K562 (cell line): ENCODE measurements around the gene SLC26A11. TPM values are rescaled to one million over a fixed set of nuclear protein-coding genes. Genes with fewer than 3 reads are reported as not detected.

ENCODE experiments used
- ATAC-seq: fragments of 200-7000 bp; cut with Tn5 transposase; 3 replicates; pipeline ENCODE4 v1.9.1; 2020; ENCODE audit warnings: moderate library complexity
- BruUV-seq: library from RNA; stranded (reverse); fragments of 400-500 nt; replicated peaks from 2 replicates; lab custom pipeline; 2021; lab: Mats Ljungman, UMichigan
- CTCF ChIA-PET: fragments of 300-600 bp; formaldehyde crosslinking; extraction: SDS; loops from one replicate; lab custom pipeline; 2021; ENCODE audit warnings: low intra/inter-chr PET ratio; lab: Yijun Ruan, JAX
- POLR2A ChIA-PET: fragments of 300-600, 350-650 bp; sonication (Branson Sonifier 250); formaldehyde crosslinking; extraction: SDS; loops from one replicate; lab custom pipeline; 2021; ENCODE audit warnings: antibody characterized with exemption, inconsistent platforms; lab: Yijun Ruan, JAX
- DNase-seq, 4 experiments: peaks; one replicate each; pipeline versions ENCODE4 v3.0.0 to v3.0.0-alpha.2; 2011 to 2018; ENCODE audit warnings: low spot score in 3 of 4, mixed read lengths in 3 of 4; ENCODE audit errors: extremely low read depth in 1 of 4
- FAIRE-seq: peaks from 2 replicates; lab custom pipeline; 2011; peaks lifted over from hg19 to GRCh38; lab: Jason Lieb, UNC
- H2AFZ ChIP-seq: 2 replicates; pipeline ENCODE4 v1.6.0; 2011; ENCODE audit warnings: low read depth, low read length, control low read depth, inconsistent platforms
- H3K27ac ChIP-seq: fragments of 200-600 bp; 3 replicates; pipeline ENCODE4 v1.8.0; 2011; ENCODE audit warnings: low read depth, mild to moderate bottlenecking, control low read depth, inconsistent platforms, low read length, moderate library complexity, mixed read lengths; ENCODE audit errors: extremely low read depth
- H3K27me3 ChIP-seq, 2 experiments: fragments of 300-600 bp in 1 of 2; 2 replicates in 1 of 2; 3 replicates in 1 of 2; pipeline versions ENCODE4 v1.6.0 to v1.8.0; 2011; ENCODE audit warnings: inconsistent platforms in 2 of 2, low read length in 2 of 2, mild to moderate bottlenecking in 1 of 2, mixed read lengths in 1 of 2, moderate library complexity in 1 of 2; ENCODE audit not compliant: control insufficient read depth in 2 of 2, insufficient read depth in 2 of 2
- H3K36me3 ChIP-seq: fragments of 300-600 bp; 3 replicates; pipeline ENCODE4 v1.8.0; 2011; ENCODE audit warnings: mild to moderate bottlenecking, low read length, inconsistent platforms; ENCODE audit not compliant: control insufficient read depth, insufficient read depth
- H3K4me1 ChIP-seq, 2 experiments: fragments of 200-600 bp in 1 of 2; replicated peaks in 1 of 2; 2 replicates in 1 of 2; 3 replicates in 1 of 2; pipeline versions ENCODE4 v1.5.1 to v1.8.0; 2011; ENCODE audit warnings: inconsistent platforms in 2 of 2, low read length in 2 of 2, mild to moderate bottlenecking in 1 of 2, mixed read lengths in 1 of 2, moderate library complexity in 1 of 2; ENCODE audit not compliant: control insufficient read depth in 2 of 2, insufficient read depth in 2 of 2
- H3K4me2 ChIP-seq: 2 replicates; pipeline ENCODE4 v1.6.1; 2011; ENCODE audit warnings: low read length, control low read depth, inconsistent platforms, mixed read lengths; ENCODE audit not compliant: insufficient read depth
- H3K4me3 ChIP-seq: fragments of 200-600 bp; sonication (generic), shearing (Covaris generic); 2 replicates; pipeline ENCODE4 v1.5.1; 2016; ENCODE audit warnings: control low read depth, inconsistent platforms
- H3K79me2 ChIP-seq: fragments of 200-600 bp; 3 replicates; pipeline ENCODE4 v1.8.0; 2011; ENCODE audit warnings: low read length, inconsistent platforms; ENCODE audit not compliant: control insufficient read depth, insufficient read depth
- H3K9ac ChIP-seq, 2 experiments: 2 replicates each; pipeline versions ENCODE4 v1.6.0 to v1.6.1; 2011; ENCODE audit warnings: low read depth in 2 of 2, low read length in 2 of 2, control low read depth in 1 of 2, inconsistent platforms in 1 of 2, mild to moderate bottlenecking in 1 of 2, mixed read lengths in 1 of 2; ENCODE audit not compliant: insufficient read depth in 1 of 2
- H3K9me1 ChIP-seq: one replicate; pipeline ENCODE4 v1.6.0; 2011; ENCODE audit warnings: inconsistent platforms, mild to moderate bottlenecking, low read length, moderate library complexity; ENCODE audit not compliant: control insufficient read depth, insufficient read depth
- H3K9me3 ChIP-seq: replicated peaks from 2 replicates; pipeline ENCODE4 v1.5.1; 2011; ENCODE audit warnings: low read depth, low read length, inconsistent platforms; ENCODE audit not compliant: control insufficient read depth, insufficient read depth
- H4K20me1 ChIP-seq: replicated peaks from 2 replicates; pipeline ENCODE4 v1.6.1; 2011; ENCODE audit warnings: low read length, inconsistent platforms, mixed read lengths; ENCODE audit not compliant: control insufficient read depth, insufficient read depth
- HDAC8 ChIP-seq: fragments of 450-650 bp; IDR thresholded peaks from 2 replicates; pipeline ENCODE4 v1.6.1; 2016; ENCODE audit warnings: mild to moderate bottlenecking, missing genetic modification characterization, moderate library complexity, missing compliant biosample characterization
- LCOR ChIP-seq: sonication (generic); formaldehyde crosslinking; IDR thresholded peaks from 2 replicates; pipeline ENCODE4 v1.8.0; 2022; ENCODE audit warnings: mild to moderate bottlenecking, missing genetic modification reagents
- MEF2A ChIP-seq: IDR thresholded peaks from 2 replicates; pipeline ENCODE4 v1.6.1; 2011; ENCODE audit warnings: low read depth, mild to moderate bottlenecking, low read length, moderate library complexity; ENCODE audit not compliant: control insufficient read depth
- NCOA1 ChIP-seq: fragments of 450-650 bp; IDR thresholded peaks from 2 replicates; pipeline ENCODE4 v1.6.1; 2016; ENCODE audit warnings: low read depth
- NCOA4 ChIP-seq: fragments of 450-650 bp; IDR thresholded peaks from 2 replicates; pipeline ENCODE4 v1.6.1; 2018; ENCODE audit warnings: mild to moderate bottlenecking; ENCODE audit not compliant: partially characterized antibody
- NFRKB ChIP-seq: fragments of 450-650 bp; IDR thresholded peaks from 2 replicates; pipeline ENCODE4 v1.6.1; 2016; ENCODE audit warnings: low read depth
- ZBTB33 ChIP-seq: sonication (generic); formaldehyde crosslinking; IDR thresholded peaks from 2 replicates; pipeline ENCODE4 v1.8.1; 2023; ENCODE audit warnings: mild to moderate bottlenecking, missing genetic modification reagents
- ZNF184 ChIP-seq: sonication (generic); formaldehyde crosslinking; IDR thresholded peaks from 2 replicates; pipeline ENCODE4 v1.5.0; 2020; ENCODE audit warnings: missing genetic modification reagents
- ZNF318 ChIP-seq, 2 experiments: fragments of 450-650 bp; IDR thresholded peaks; 2 replicates each; pipeline ENCODE4 v1.6.1; 2016; ENCODE audit warnings: mild to moderate bottlenecking in 2 of 2, borderline replicate concordance in 1 of 2, low read depth in 1 of 2, moderate library complexity in 1 of 2
- ZNF551 ChIP-seq: fragments of 250-450 bp; sonication (Bioruptor Pico); IDR thresholded peaks from 2 replicates; pipeline ENCODE4 v1.5.0; 2021; ENCODE audit warnings: mild to moderate bottlenecking, moderate library complexity
- WGBS: fragments of 100-300 bp; shearing (Covaris generic); methylation state at CpG from one replicate; pipeline ENCODE4 v1.1.6; 2016; ENCODE audit warnings: low coverage, mixed read lengths; ENCODE audit not compliant: insufficient coverage; ENCODE audit errors: missing lambda C conversion rate; 5-methylcytosine and 5-hydroxymethylcytosine counted together
- in situ Hi-C: fragments of 300-500 bp; cut with MboI; formaldehyde crosslinking; loops from 4 replicates; pipeline ENCODE4 v1.15.0; 2018; ENCODE audit warnings: inconsistent platforms, mixed read lengths
- intact Hi-C: fragments of 100-400 bp; cut with micrococcal nuclease; formaldehyde crosslinking; loops from 2 replicates; pipeline ENCODE4 v1.14.2; 2022
- polyA plus RNA-seq, 8 experiments: library from polyadenylated mRNA; depleted of rRNA in 4 of 8; stranded (reverse) in 5 of 8; unstranded in 3 of 8; fragments of >200 nt; fragmentation: Nextera tagmentation in 2 of 8; fragmentation: Illumina TruSeq in 1 of 8; extraction: Ambion mirVana in 2 of 8; extraction: Trizol in 1 of 8; gene quantifications; 2 replicates each; pipeline versions ENCODE4 v1.2.1 to v1.2.3, GENCODE V29; 2011 to 2014; ENCODE audit warnings: inconsistent platforms in 1 of 8, missing spikeins in 1 of 8
- total RNA-seq, 7 experiments: library from RNA; depleted of rRNA in 6 of 7; stranded (reverse); fragments of >200 nt in 6 of 7; fragmentation: Illumina TruSeq in 2 of 7; extraction: Trizol in 2 of 7; gene quantifications; 2 replicates each; pipeline versions ENCODE4 v1.2.1 to v1.2.3, GENCODE V29; 2011 to 2021; ENCODE audit warnings: low replicate concordance in 1 of 7

The SLC26A11 gene
- total and polyA plus RNA-seq, 9 of the 15 experiments (the other 6 are each of a cell fraction or from before 2014, with no cell fraction given) = 0.06 to 3.1 (median 1.2) TPM; not detected in 1

- TF ChIP-seq ZBTB33 (CRISPR knock-in tag) = no peak
- TF ChIP-seq ZNF184 (CRISPR knock-in tag) = no peak
- no peak for TF ChIP-seq LCOR (CRISPR knock-in tag)
- TF ChIP-seq MEF2A = no peak
- 0 out of 2 replicates have a peak, but pooled peaks have one; percentile 70 for TF ChIP-seq NFRKB
- TF ChIP-seq NCOA1 = 0 out of 2 replicates have a peak, but pooled peaks have one; percentile 5
- TF ChIP-seq NCOA4 = no peak
- no peak for TF ChIP-seq ZNF551
Observed at GRCh38 chr17:80259457-80260068, 39.3 kb downstream of the SLC26A11 start (continued).

GRCh38 chr17:80260069-80260535, 39.9 kb downstream of the SLC26A11 start:
- POLR2A ChIA-PET = no interaction called here
- no peaks in the 10 kb centered on the region for H4K20me1 ChIP-seq
- H3K9ac ChIP-seq = peak overlapping the region; percentile 78 to 95
- peaks cover 65 to 83% of the 10 kb centered on the region in 2 experiments for H3K4me1 ChIP-seq
- intact Hi-C loops = no loop called here
- peak overlapping the region; percentile 84 for H3K27ac ChIP-seq
- H3K4me2 ChIP-seq = peak overlapping the region; percentile 84
- no peaks in the 10 kb centered on the region for H3K9me1 ChIP-seq
- no peaks in the 10 kb centered on the region for H3K27me3 ChIP-seq
- no TSS peak for BruUV-seq
- WGBS = 1% methylated on average over 39 of the region's 63 CpGs
- no peaks in the 10 kb centered on the region for H3K9me3 ChIP-seq
- H2AFZ ChIP-seq = peak overlapping the region; percentile 64
- DNase-seq = peak; percentile 78 to 97 (median 94)
- peaks cover 27% of the 10 kb centered on the region for H3K79me2 ChIP-seq
- H3K36me3 ChIP-seq = peaks cover 10% of the 10 kb centered on the region; the same call in 1 of the 3 replicates
- peak; percentile 86 for ATAC-seq
- peak overlapping the region; percentile 52 for H3K4me3 ChIP-seq
- FAIRE-seq = no peak
- in situ Hi-C loops = no loop called here
- CTCF ChIA-PET = no interaction called here
- TF ChIP-seq HDAC8 (0 out of 2 replicates have a peak, but pooled peaks have one; percentile 55), ZNF318 (IDR thresholded peaks at IDR 0.05; ENCODE audit: borderline replicate concordance in 1 of 2, low read depth in 1 of 2) (no peak)
